ENCODE results near the gene PTPRN2. TPM values are rescaled to one million over a fixed set of nuclear protein-coding genes. Genes with fewer than 3 reads are reported as not detected.

The PTPRN2 gene
- total RNA-seq, 5 donors from 2014 or later (not counting 1 experiment from before 2014, with no cell fraction given) = 0.60 to 1.7 (median 0.82) TPM

- ChIA-PET POLR2A (no interaction called here), CTCF (interaction anchor here in 1 of 2 donors (0.6 kb wide), 1 partner anchor 315 kb away, joined by 3 read pairs; no protein-coding TSS in a partner anchor)
- ATAC-seq (replicated peaks in 1 of 4) (no peak), DNase-seq (no peak)
- peaks cover 4 to 5% (median 5%) of the 10 kb centered on the region in 3 donors for H3K9me3 Mint-ChIP-seq
- peaks cover 4 to 31% of the 10 kb centered on the region in 2 experiments for H3K4me1 ChIP-seq (ENCODE audit: control insufficient read depth in 1 of 2, extremely low read depth in 1 of 2, insufficient read depth in 2 of 2, low read length in 2 of 2)
- no peak overlapping the region for H3K27ac ChIP-seq (ENCODE audit: low read length)
- no peaks in the 10 kb centered on the region for H3K27me3 Mint-ChIP-seq
- no peak overlapping the region for H3K27ac Mint-ChIP-seq
- 71% methylated on average over 15 of the region's 31 CpGs for WGBS (ENCODE audit: insufficient coverage)
- H3K4me1 Mint-ChIP-seq = peaks cover 13 to 25% (median 19%) of the 10 kb centered on the region in 3 donors
- H3K4me3 ChIP-seq (ENCODE audit: control insufficient read depth in 1 of 2, extremely low read depth in 1 of 2, low read length in 1 of 2) = no peak overlapping the region
- H3K4me3 Mint-ChIP-seq = no peak overlapping the region
- H3K36me3 Mint-ChIP-seq = no peaks in the 10 kb centered on the region
- H3K27me3 ChIP-seq (replicated peaks in 1 of 2; ENCODE audit: control insufficient read depth in 2 of 2, extremely low read depth in 1 of 2, insufficient read depth in 2 of 2, low read length in 1 of 2) = peaks cover 0 to 12% of the 10 kb centered on the region in 2 experiments
- H3K9me3 ChIP-seq = no peaks in the 10 kb centered on the region
- H3K36me3 ChIP-seq (ENCODE audit: control insufficient read depth in 2 of 2, extremely low read depth in 1 of 2, insufficient read depth in 1 of 2, low read length in 1 of 2) = no peaks in the 10 kb centered on the region
These were observed 710.1 kb downstream of the PTPRN2 start for GRCh38 chr7:157877298-157878090.

GRCh38 chr7:157876469-157877285 is 710.9 kb downstream of the PTPRN2 start:
- ChIA-PET POLR2A (no interaction called here), CTCF (no interaction called here)
- WGBS (ENCODE audit: insufficient coverage) = 74% methylated on average over 34 of the region's 36 CpGs
- H3K9me3 ChIP-seq = no peaks in the 10 kb centered on the region
- DNase-seq (no peak), ATAC-seq (replicated peaks in 1 of 4) (no peak)
- no peaks in the 10 kb centered on the region for H3K36me3 ChIP-seq (ENCODE audit: control insufficient read depth in 2 of 2, extremely low read depth in 1 of 2, insufficient read depth in 1 of 2, low read length in 1 of 2)
- no peaks in the 10 kb centered on the region for H3K27me3 Mint-ChIP-seq
- peaks cover 17 to 34% (median 27%) of the 10 kb centered on the region in 3 donors for H3K4me1 Mint-ChIP-seq
- no peak overlapping the region for H3K27ac Mint-ChIP-seq
- H3K27ac ChIP-seq (ENCODE audit: low read length) = no peak overlapping the region
- no peak overlapping the region for H3K4me3 Mint-ChIP-seq
- peaks cover 4 to 5% (median 5%) of the 10 kb centered on the region in 3 donors for H3K9me3 Mint-ChIP-seq
- no peaks in the 10 kb centered on the region for H3K36me3 Mint-ChIP-seq
- peaks cover 7 to 36% of the 10 kb centered on the region in 2 experiments for H3K4me1 ChIP-seq (ENCODE audit: control insufficient read depth in 1 of 2, extremely low read depth in 1 of 2, insufficient read depth in 2 of 2, low read length in 2 of 2)
- no peak overlapping the region for H3K4me3 ChIP-seq (ENCODE audit: control insufficient read depth in 1 of 2, extremely low read depth in 1 of 2, low read length in 1 of 2)
- H3K27me3 ChIP-seq (replicated peaks in 1 of 2; ENCODE audit: control insufficient read depth in 2 of 2, extremely low read depth in 1 of 2, insufficient read depth in 2 of 2, low read length in 1 of 2) = peaks cover 0 to 12% of the 10 kb centered on the region in 2 experiments

- Mint-ChIP-seq H3K4me3 (peak overlapping the region; percentile 60 to 82 (median 66)), H3K27me3 (no peaks in the 10 kb centered on the region), H3K36me3 (no peaks in the 10 kb centered on the region), H3K9me3 (no peaks in the 10 kb centered on the region), H3K27ac (peak overlapping the region in 1 of 2 donors; percentile 63), H3K4me1 (peaks cover 26 to 45% (median 38%) of the 10 kb centered on the region in 3 donors)
- 44% methylated on average over 25 of the region's 30 CpGs for WGBS (ENCODE audit: insufficient coverage)
- DNase-seq (peak in 32 of 35 experiments; percentile 16 to 73 (median 48)), ATAC-seq (replicated peaks in 1 of 4) (peak; percentile 71 to 87 (median 74))
- CTCF ChIA-PET = no interaction called here
- Histone ChIP-seq H3K4me3 (ENCODE audit: control insufficient read depth in 1 of 2, extremely low read depth in 1 of 2, low read length in 1 of 2) (peak overlapping the region; percentile 28 to 31), H3K9me3 (no peaks in the 10 kb centered on the region), H3K27me3 (replicated peaks in 1 of 2; ENCODE audit: control insufficient read depth in 2 of 2, extremely low read depth in 1 of 2, insufficient read depth in 2 of 2, low read length in 1 of 2) (peaks cover 0 to 12% of the 10 kb centered on the region in 2 experiments), H3K36me3 (ENCODE audit: control insufficient read depth in 2 of 2, extremely low read depth in 1 of 2, insufficient read depth in 1 of 2, low read length in 1 of 2) (no peaks in the 10 kb centered on the region), H3K27ac (ENCODE audit: low read length) (no peak overlapping the region), H3K4me1 (ENCODE audit: control insufficient read depth in 1 of 2, extremely low read depth in 1 of 2, insufficient read depth in 2 of 2, low read length in 2 of 2) (peaks cover 7 to 41% of the 10 kb centered on the region in 2 experiments)
- POLR2A ChIA-PET = no interaction called here
These were observed 712.1 kb downstream of the PTPRN2 start for GRCh38 chr7:157875230-157876179.

- H3K27ac Mint-ChIP-seq = peak overlapping the region in 1 of 2 donors; percentile 63
- Histone ChIP-seq H3K36me3 (ENCODE audit: control insufficient read depth in 2 of 2, extremely low read depth in 1 of 2, insufficient read depth in 1 of 2, low read length in 1 of 2) (no peaks in the 10 kb centered on the region), H3K9me3 (no peaks in the 10 kb centered on the region), H3K27ac (ENCODE audit: low read length) (no peak overlapping the region), H3K4me3 (ENCODE audit: control insufficient read depth in 1 of 2, extremely low read depth in 1 of 2, low read length in 1 of 2) (peak overlapping the region; percentile 28 to 31), H3K4me1 (ENCODE audit: control insufficient read depth in 1 of 2, extremely low read depth in 1 of 2, insufficient read depth in 2 of 2, low read length in 2 of 2) (peaks cover 7 to 41% of the 10 kb centered on the region in 2 experiments), H3K27me3 (replicated peaks in 1 of 2; ENCODE audit: control insufficient read depth in 2 of 2, extremely low read depth in 1 of 2, insufficient read depth in 2 of 2, low read length in 1 of 2) (peaks cover 0 to 12% of the 10 kb centered on the region in 2 experiments)
- WGBS (ENCODE audit: insufficient coverage) = 57% methylated on average over 8 of the region's 12 CpGs
- no peaks in the 10 kb centered on the region for H3K27me3 Mint-ChIP-seq
- ATAC-seq (replicated peaks in 1 of 4) (peak; percentile 34 to 53 (median 46)), DNase-seq (peak in 7 of 35 experiments; percentile 9 to 29 (median 18))
- H3K4me1 Mint-ChIP-seq = peaks cover 28 to 45% (median 43%) of the 10 kb centered on the region in 3 donors
- no peaks in the 10 kb centered on the region for H3K36me3 Mint-ChIP-seq
- ChIA-PET CTCF (no interaction called here), POLR2A (no interaction called here)
- H3K4me3 Mint-ChIP-seq = peak overlapping the region; percentile 60 to 82 (median 66)
- H3K9me3 Mint-ChIP-seq = no peaks in the 10 kb centered on the region
These were observed 712.8 kb downstream of the PTPRN2 start for GRCh38 chr7:157874870-157875229.

- Mint-ChIP-seq H3K36me3 (no peaks in the 10 kb centered on the region), H3K27me3 (no peaks in the 10 kb centered on the region), H3K27ac (peak overlapping the region in 1 of 2 donors; percentile 63), H3K9me3 (no peaks in the 10 kb centered on the region), H3K4me1 (peaks cover 28 to 45% (median 43%) of the 10 kb centered on the region in 3 donors), H3K4me3 (peak overlapping the region; percentile 60 to 82 (median 66))
- Histone ChIP-seq H3K4me1 (ENCODE audit: control insufficient read depth in 1 of 2, extremely low read depth in 1 of 2, insufficient read depth in 2 of 2, low read length in 2 of 2) (peaks cover 7 to 41% of the 10 kb centered on the region in 2 experiments), H3K9me3 (no peaks in the 10 kb centered on the region), H3K4me3 (ENCODE audit: control insufficient read depth in 1 of 2, extremely low read depth in 1 of 2, low read length in 1 of 2) (peak overlapping the region in 1 of 2 donors; percentile 19), H3K36me3 (ENCODE audit: control insufficient read depth in 2 of 2, extremely low read depth in 1 of 2, insufficient read depth in 1 of 2, low read length in 1 of 2) (no peaks in the 10 kb centered on the region), H3K27ac (ENCODE audit: low read length) (no peak overlapping the region), H3K27me3 (replicated peaks in 1 of 2; ENCODE audit: control insufficient read depth in 2 of 2, extremely low read depth in 1 of 2, insufficient read depth in 2 of 2, low read length in 1 of 2) (peaks cover 0 to 12% of the 10 kb centered on the region in 2 experiments)
- POLR2A ChIA-PET = no interaction called here
- ATAC-seq (replicated peaks in 1 of 4) = no peak
- 86% methylated on average over 7 of the region's 14 CpGs for WGBS (ENCODE audit: insufficient coverage)
- DNase-seq = no peak
- CTCF ChIA-PET = no interaction called here
These were observed 713.3 kb downstream of the PTPRN2 start for GRCh38 chr7:157874208-157874816.
